IPS-11a (cell line): ENCODE results near the gene ERBB2.

Experiments
- H3K4me3 ChIP-seq: one replicate; pipeline ENCODE4 v1.5.1; 2013; ENCODE audit warnings: low read depth, low read length, control low read depth

Gene ERBB2

GRCh38 chr17:39677542-39678339, 22.1 kb upstream of the ERBB2 start:
- H3K4me3 ChIP-seq: no peak overlapping the region

DNA sequence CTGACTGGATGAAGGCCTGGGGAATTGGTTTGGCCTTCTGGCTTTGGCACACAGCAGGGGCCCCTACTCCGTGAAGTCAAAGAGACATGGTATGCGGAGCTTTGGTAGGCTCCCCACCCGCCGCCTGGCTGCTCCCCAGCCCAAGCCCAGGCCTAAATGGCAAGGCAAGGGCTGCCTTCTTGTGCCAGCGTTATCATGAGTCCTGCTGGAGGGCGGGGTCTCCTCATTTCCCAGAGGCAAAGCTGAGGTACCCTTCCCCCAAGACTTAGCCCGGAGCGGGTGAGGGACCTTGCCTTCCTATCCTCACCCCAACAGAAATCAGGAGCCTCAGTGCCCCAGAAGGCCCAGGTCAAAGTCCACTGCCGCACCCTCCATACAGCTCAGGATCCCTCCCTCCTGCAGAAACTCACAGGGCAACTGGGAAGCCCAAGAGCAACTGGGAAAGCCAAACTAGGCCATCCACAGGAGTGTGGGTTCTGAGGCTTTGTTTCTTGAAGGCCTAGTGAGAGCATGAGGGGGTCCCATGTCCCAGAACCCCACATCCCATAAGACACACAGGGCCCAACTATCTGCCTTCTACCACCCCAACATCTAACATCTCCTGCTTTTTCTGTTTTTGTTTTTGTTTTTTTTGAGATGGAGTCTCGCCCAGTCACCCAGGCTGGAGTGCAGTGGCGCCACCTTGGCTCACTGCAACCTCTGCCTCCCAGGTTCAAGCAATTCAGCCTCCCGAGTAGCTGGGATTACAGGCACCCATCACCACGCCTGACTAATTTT, 21.3 kb upstream of the ERBB2 start:
- H3K4me3 ChIP-seq: no peak overlapping the region

DNA sequence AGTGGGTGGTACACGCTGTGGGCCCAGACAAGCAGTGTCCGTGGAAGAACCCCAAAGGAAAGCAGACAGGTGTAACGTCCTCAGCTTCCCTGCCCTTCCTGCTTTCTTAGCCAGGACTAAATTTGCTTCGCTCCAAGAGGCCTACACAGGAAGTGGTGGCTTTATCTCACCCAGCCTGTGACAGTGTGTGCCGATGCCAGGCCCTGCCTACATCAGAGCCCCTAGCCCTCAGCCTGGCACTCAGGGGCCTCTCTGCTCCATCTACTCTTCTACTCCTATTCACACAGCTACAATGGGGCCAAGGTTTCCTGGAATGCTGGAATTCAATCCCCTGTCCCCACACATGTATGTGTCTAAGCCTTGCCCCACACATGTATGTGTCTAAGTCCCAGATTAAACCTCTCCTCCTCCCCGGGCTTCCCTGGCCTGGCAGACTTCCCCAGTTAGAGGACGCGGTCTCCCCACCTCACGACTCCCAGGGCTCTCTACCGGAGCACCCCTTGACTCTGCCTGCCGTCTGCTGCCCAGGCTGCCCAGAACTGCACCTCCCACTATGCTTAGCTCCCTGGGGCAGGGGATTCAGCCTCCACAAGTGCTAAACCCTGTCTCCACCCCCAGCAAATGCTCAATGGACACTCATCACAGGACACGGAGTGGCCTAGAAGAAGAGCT, 20.2 kb upstream of the ERBB2 start:
- no peak overlapping the region for H3K4me3 ChIP-seq

DNA sequence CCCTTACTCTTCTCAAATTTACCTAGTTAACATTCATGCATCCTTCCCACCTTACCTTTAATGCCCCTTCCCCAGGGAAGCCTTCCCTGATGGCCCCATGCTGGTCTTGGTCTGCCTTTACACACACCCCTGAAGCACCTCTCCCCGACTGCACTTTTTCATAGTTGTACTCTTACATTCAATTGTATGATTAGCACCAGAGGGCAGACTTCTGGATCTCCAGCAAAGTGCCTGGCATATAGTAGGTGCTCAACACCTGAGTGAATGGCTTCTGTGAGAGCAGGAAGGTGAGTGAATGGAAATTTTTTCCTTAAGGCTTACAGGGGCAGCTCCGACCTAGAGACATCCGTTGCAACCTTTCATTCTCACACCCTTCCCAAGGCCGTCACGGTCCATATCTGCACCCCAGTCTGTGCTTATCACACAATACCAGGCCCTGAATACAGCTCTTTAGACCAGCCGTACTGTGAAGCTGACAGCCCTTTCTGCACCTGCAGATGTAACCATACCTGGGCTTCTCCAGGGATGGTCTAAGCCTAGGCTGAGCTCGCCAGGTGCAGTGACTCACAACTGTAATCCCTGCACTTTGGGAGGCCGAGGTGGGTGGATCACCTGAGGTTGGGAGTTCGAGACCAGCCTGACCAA, 16.4 kb upstream of the ERBB2 start:
- no peak overlapping the region for H3K4me3 ChIP-seq

DNA sequence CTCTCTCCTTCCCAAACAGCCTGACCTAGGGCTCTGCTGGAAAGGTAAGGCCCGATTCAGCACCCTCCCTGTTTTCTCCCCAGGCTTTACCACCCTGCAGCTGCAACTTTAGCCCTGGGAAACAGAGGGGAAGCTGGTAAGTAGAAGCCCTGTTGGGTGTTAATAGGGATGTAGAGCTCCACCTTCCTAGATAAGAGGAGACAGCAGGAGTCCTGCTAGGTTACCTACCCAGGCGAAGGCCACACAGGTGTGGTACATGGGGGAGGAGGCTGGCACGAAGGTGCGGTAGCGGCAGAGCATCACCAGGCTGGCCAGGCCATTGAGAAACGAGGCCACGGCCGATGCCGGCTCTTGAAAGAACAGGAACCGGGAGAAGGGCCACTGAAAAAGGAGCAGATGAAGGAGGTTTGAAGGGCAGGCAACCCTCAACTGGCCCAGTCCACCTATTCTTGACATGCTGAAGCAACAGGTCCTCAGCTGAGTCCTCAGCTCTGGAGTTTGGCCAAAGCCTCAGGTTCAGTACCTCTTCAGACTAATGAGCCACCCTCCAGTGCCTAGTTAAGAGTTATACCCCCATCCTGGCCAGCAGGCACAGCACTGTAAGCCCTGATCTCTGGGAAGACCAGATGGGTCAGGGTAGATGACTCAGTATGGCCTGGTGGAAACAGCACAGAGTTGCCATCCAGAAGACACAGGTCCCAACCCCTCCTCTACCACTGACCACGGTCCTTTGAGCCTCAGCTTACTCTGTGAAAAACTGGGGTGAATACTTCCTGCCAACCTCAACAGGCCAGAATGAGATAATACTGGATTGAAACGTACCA, 15.3 kb upstream of the ERBB2 start:
- no peak overlapping the region for H3K4me3 ChIP-seq

GRCh38 chr17:39687101-39687545, 12.7 kb upstream of the ERBB2 start:
- no peak overlapping the region for H3K4me3 ChIP-seq

GRCh38 chr17:39687546-39688474, 12.1 kb upstream of the ERBB2 start, which contains the start of gene PGAP3:
TSS of gene PGAP3 (minus strand) at chr17:39688057. CDS start at chr17:39688014, 43 bp downstream.
- H3K4me3 ChIP-seq: peak within 1 kb of the TSS; percentile 62

- H3K4me3 ChIP-seq: peak overlapping the region; percentile 62
These were observed 11.4 kb upstream of the ERBB2 start for GRCh38 chr17:39688475-39688835.

DNA sequence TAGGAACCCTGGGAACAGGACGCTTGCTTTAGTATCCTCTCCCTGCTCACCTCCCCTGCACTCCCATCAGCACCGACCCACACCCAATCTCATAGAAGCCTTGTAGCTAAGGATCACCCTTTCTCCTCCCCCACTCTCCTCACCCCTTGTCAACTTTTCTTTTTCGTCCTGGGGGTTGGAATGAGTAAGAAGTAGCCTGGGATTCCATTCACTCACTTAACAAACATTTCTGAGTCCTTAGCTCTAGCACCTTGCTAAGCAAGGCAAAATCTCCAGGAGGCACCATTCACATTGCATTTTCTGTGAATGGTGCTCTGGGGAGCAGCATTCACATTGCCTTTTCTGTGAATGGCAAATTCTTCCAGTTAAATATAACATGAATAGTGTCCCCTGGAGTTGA, 10.9 kb upstream of the ERBB2 start:
- H3K4me3 ChIP-seq: peak overlapping the region; percentile 62

- no peak overlapping the region for H3K4me3 ChIP-seq
These were observed 5.3 kb upstream of the ERBB2 start for GRCh38 chr17:39694593-39694992.

GRCh38 chr17:39695089-39695474, 4.8 kb upstream of the ERBB2 start:
- H3K4me3 ChIP-seq: no peak overlapping the region

DNA sequence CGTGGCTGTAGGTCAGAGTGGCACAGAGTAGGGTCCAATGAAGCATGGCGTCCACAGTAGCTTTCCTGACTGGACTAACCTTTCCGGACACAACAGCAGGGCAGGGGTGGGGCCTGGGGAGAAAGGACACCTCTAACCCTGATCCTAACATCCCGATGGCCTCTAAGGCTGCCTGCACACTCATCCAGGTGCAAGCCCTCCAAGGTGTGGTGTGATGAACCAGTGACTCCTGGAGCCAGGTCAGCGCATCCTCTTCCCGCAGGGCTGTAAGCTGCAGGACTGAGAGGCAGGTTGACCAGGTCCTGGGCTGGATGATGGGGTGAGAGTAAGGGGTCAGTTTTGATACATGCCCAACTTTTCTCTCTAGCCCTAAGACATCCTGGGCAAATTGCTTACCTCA, 3.1 kb upstream of the ERBB2 start:
- H3K4me3 ChIP-seq: no peak overlapping the region

- no peak overlapping the region for H3K4me3 ChIP-seq
These were observed 1.9 kb upstream of the ERBB2 start for GRCh38 chr17:39697961-39698360.

DNA sequence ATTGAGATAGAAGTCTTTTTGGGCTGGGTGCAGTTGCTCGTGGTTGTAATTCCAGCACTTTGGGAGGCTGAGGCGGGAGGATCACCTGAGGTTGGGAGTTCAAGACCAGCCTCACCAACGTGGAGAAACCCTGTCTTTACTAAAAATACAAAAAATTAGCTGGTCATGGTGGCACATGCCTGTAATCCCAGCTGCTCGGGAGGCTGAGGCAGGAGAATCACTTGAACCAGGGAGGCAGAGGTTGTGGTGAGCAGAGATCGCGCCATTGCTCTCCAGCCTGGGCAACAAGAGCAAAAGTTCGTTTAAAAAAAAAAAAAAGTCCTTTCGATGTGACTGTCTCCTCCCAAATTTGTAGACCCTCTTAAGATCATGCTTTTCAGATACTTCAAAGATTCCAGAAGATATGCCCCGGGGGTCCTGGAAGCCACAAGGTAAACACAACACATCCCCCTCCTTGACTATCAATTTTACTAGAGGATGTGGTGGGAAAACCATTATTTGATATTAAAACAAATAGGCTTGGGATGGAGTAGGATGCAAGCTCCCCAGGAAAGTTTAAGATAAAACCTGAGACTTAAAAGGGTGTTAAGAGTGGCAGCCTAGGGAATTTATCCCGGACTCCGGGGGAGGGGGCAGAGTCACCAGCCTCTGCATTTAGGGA, 577 bp upstream of the ERBB2 start:
- H3K4me3 ChIP-seq: peak overlapping the region; percentile 55

DNA sequence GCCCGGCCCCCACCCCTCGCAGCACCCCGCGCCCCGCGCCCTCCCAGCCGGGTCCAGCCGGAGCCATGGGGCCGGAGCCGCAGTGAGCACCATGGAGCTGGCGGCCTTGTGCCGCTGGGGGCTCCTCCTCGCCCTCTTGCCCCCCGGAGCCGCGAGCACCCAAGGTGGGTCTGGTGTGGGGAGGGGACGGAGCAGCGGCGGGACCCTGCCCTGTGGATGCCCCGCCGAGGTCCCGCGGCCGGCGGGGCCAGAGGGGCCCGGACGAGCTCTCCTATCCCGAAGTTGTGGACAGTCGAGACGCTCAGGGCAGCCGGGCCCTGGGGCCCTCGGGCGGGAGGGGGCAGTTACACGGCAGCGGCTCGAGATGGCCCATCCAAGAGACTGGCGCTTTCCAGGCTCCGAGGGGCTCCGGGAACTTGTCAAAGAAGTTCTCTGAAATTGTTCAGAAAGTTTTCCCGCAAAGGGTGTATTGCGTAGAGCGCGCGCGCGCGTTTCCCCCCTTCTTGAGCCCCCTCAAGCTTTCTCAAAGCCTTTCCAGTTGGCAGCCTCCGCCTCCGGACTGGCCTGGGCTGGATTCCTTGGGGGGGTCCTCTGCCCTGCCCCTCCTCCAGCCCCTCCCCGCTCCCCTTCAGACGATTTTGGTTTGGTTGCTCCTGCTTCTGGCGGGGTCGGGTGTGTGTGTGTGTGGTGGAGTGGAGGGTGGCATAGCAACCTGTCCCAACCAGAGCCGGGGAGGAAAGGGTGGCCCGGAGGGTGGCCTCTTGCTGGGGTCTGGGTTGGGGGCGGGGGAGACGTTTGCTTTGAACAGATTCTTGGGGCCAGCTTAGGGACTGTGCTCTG, 504 bp downstream of the ERBB2 start:
- H3K4me3 ChIP-seq: peak overlapping the region; percentile 55

GRCh38 chr17:39701012-39701783, 1.3 kb downstream of the ERBB2 start:
- H3K4me3 ChIP-seq: peak overlapping the region; percentile 55
